ENCODE results near the gene XRCC5. TPM values are rescaled to one million over a fixed set of nuclear protein-coding genes. Genes with fewer than 3 reads are reported as not detected.
A peak's percentile ranks its signal among the peaks of the same experiment; 100 is the strongest.

XRCC5 gene
- total and polyA plus RNA-seq, 8 donors: 29.0 to 117 (median 88.1) TPM

- DNase-seq (no peak), FAIRE-seq (no peak), ATAC-seq (no peak)
- Histone ChIP-seq H3K27me3 (no peaks in the 10 kb centered on the region), H3K4me1 (no peaks in the 10 kb centered on the region), H3K36me3 (peaks cover 0 to 8% (median 8%) of the 10 kb centered on the region in 3 donors), H3K27ac (no peak overlapping the region), H3K4me3 (no peak overlapping the region), H3K9me3 (no peaks in the 10 kb centered on the region)
- no peak for TF ChIP-seq CTCF (IDR thresholded peaks at IDR 0.05)
- WGBS, 2 donors: 68 to 72% methylated on average over 2 of the region's 2 CpGs
- intact Hi-C loops (cut with DNase I): no loop called here
These were observed 72.9 kb downstream of the XRCC5 start for GRCh38 chr2:216181953-216182461.

GRCh38 chr2:216183462-216183861 lies 74.3 kb downstream of the XRCC5 start:
- WGBS, 2 donors: 86 to 93% methylated on average over 1 of the region's 1 CpG
- Histone ChIP-seq H3K4me1 (peaks cover under 1 to 7% (median 6%) of the 10 kb centered on the region in 3 donors), H3K27ac (no peak overlapping the region), H3K36me3 (peaks cover 0 to 8% (median 8%) of the 10 kb centered on the region in 3 donors), H3K27me3 (no peaks in the 10 kb centered on the region), H3K9me3 (no peaks in the 10 kb centered on the region), H3K4me3 (no peak overlapping the region)
- FAIRE-seq (no peak), DNase-seq (no peak), ATAC-seq (peak in 2 of 4 donors; percentile 41 to 53)
- no peak for TF ChIP-seq CTCF (IDR thresholded peaks at IDR 0.05)
- intact Hi-C loops (cut with DNase I): no loop called here

GRCh38 chr2:216188559-216188850 lies 79.4 kb downstream of the XRCC5 start:
- Histone ChIP-seq H3K9me3 (no peaks in the 10 kb centered on the region), H3K36me3 (peaks cover 0 to 24% (median 7%) of the 10 kb centered on the region in 3 donors), H3K4me3 (no peak overlapping the region), H3K27ac (no peak overlapping the region), H3K4me1 (peaks cover 8 to 10% (median 9%) of the 10 kb centered on the region in 3 donors), H3K27me3 (no peaks in the 10 kb centered on the region)
- no peak for TF ChIP-seq CTCF (IDR thresholded peaks at IDR 0.05)
- ATAC-seq (peak in 3 of 4 donors; percentile 32 to 62 (median 43)), DNase-seq (no peak), FAIRE-seq (no peak)
- intact Hi-C loops (cut with DNase I): no loop called here
- WGBS, 2 donors: 20 to 32% methylated on average over 3 of the region's 3 CpGs

DNA sequence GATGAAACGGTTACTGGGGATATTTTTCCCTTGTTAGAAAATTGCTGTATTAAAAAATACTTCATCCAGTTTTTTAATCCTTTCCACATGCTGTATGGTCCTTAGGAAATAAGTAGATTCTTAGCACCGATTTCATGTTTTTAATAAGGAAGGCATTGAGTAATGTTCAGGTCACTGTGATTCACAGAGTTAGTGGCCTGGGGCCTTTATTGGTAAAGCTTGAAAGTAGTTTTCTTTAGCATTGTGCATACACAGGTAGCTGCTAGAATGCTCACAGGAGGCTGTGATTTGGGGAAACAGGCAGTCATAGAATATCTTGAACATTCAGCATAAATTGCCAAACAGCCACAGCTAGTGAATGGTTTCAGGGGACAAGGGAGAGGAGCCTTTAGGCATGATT lies 79.8 kb downstream of the XRCC5 start:
- Histone ChIP-seq H3K36me3 (peaks cover 0 to 27% (median 9%) of the 10 kb centered on the region in 3 donors), H3K4me3 (no peak overlapping the region), H3K4me1 (peaks cover 8 to 10% (median 9%) of the 10 kb centered on the region in 3 donors), H3K27me3 (no peaks in the 10 kb centered on the region), H3K9me3 (no peaks in the 10 kb centered on the region), H3K27ac (no peak overlapping the region)
- WGBS, 2 donors: 50 to 51% methylated on average over 2 of the region's 2 CpGs
- DNase-seq: no peak
- intact Hi-C loops (cut with DNase I): no loop called here
- no peak for FAIRE-seq
- no peak for TF ChIP-seq CTCF (IDR thresholded peaks at IDR 0.05)
- ATAC-seq: peak in 2 of 4 donors; percentile 42 to 44

GRCh38 chr2:216189410-216189809 lies 80.3 kb downstream of the XRCC5 start:
- peaks cover 0 to 30% (median 12%) of the 10 kb centered on the region in 3 donors for H3K36me3 ChIP-seq
- no peak for FAIRE-seq
- ATAC-seq: no peak

More at GRCh38 chr2:216189410-216189809, 80.3 kb downstream of the XRCC5 start:
- Histone ChIP-seq H3K9me3 (no peaks in the 10 kb centered on the region), H3K27me3 (no peaks in the 10 kb centered on the region), H3K27ac (no peak overlapping the region), H3K4me1 (peaks cover 8 to 10% (median 9%) of the 10 kb centered on the region in 3 donors), H3K4me3 (no peak overlapping the region)
- 86 to 87% methylated on average over 2 of the region's 2 CpGs for WGBS, 2 donors
- intact Hi-C loops (cut with DNase I): no loop called here
- no peak for TF ChIP-seq CTCF (IDR thresholded peaks at IDR 0.05)
- DNase-seq: no peak

Measured in pancreas (tissue), 10 donors.